CD4-positive, CD25-positive, alpha-beta regulatory T cell (primary cell): ENCODE results near the gene CEP20. TPM values are rescaled to one million over a fixed set of nuclear protein-coding genes. Genes with fewer than 3 reads are reported as not detected.
A peak's percentile ranks its signal among the peaks of the same experiment; 100 is the strongest.

Experiments used
- ATAC-seq, 2 donors: fragments of 150-1000 bp; cut with Tn5 transposase; one replicate each; pipeline ENCODE4 v1.10.0; 2021; ENCODE audit warnings: low read depth in 2 of 2, moderate number of reproducible peaks in 2 of 2, moderate library complexity in 1 of 2
- DNase-seq, 3 donors: peaks; one replicate each; pipeline versions ENCODE4 v3.0.0 to v3.0.0-alpha.2; 2012 to 2022; ENCODE audit warnings: mixed read lengths in 1 of 3
- H3K27ac ChIP-seq: one replicate; pipeline ENCODE4 v1.7.0; 2013; ENCODE audit warnings: mild to moderate bottlenecking, low read length; ENCODE audit not compliant: insufficient read depth, poor library complexity, severe bottlenecking
- H3K27me3 ChIP-seq: one replicate; pipeline ENCODE4 v1.7.0; 2013; ENCODE audit warnings: low read length; ENCODE audit not compliant: control insufficient read depth, insufficient read depth
- H3K36me3 ChIP-seq: one replicate; pipeline ENCODE4 v1.7.0; 2013; ENCODE audit warnings: mild to moderate bottlenecking, low read length, moderate library complexity; ENCODE audit not compliant: control insufficient read depth, insufficient read depth
- H3K4me1 ChIP-seq: 2 replicates; pipeline ENCODE4 v1.7.0; 2013; ENCODE audit warnings: mild to moderate bottlenecking, low read length; ENCODE audit not compliant: insufficient read depth, control insufficient read depth, poor library complexity, severe bottlenecking
- H3K4me3 ChIP-seq: one replicate; pipeline ENCODE4 v1.7.0; 2013; ENCODE audit warnings: low read depth, mild to moderate bottlenecking, low read length, moderate library complexity
- H3K9me3 ChIP-seq, 2 experiments: 1 replicate in 1 of 2; 2 replicates in 1 of 2; pipeline ENCODE4 v1.7.0; 2013; ENCODE audit warnings: low read length in 2 of 2, mild to moderate bottlenecking in 1 of 2, moderate library complexity in 1 of 2; ENCODE audit not compliant: control insufficient read depth in 2 of 2
- H3K27ac Mint-ChIP-seq, 3 donors: one replicate each; pipeline ENCODE4 v1.8.0; 2020 to 2022; ENCODE audit warnings: mild to moderate bottlenecking in 3 of 3, mixed read lengths in 3 of 3, moderate library complexity in 2 of 3
- H3K27me3 Mint-ChIP-seq: one replicate; pipeline ENCODE4 v1.8.0; 2022; ENCODE audit warnings: mild to moderate bottlenecking, mixed read lengths
- H3K36me3 Mint-ChIP-seq: one replicate; pipeline ENCODE4 v1.8.0; 2020; ENCODE audit warnings: mixed read lengths
- H3K4me1 Mint-ChIP-seq, 4 donors: one replicate each; pipeline ENCODE4 v1.8.0; 2020 to 2022; ENCODE audit warnings: mixed read lengths in 4 of 4, mild to moderate bottlenecking in 1 of 4
- H3K4me3 Mint-ChIP-seq, 4 donors: one replicate each; pipeline ENCODE4 v1.8.0; 2020 to 2022; ENCODE audit warnings: mild to moderate bottlenecking in 4 of 4, mixed read lengths in 4 of 4, moderate library complexity in 3 of 4
- H3K9me3 Mint-ChIP-seq, 7 donors: one replicate each; pipeline ENCODE4 v1.8.0; 2020 to 2022; ENCODE audit warnings: mixed read lengths in 7 of 7, mild to moderate bottlenecking in 3 of 7, moderate library complexity in 2 of 7
- polyA plus RNA-seq, 4 donors: library from polyadenylated mRNA; unstranded; fragments of 300-500 nt; fragmentation: Illumina TruSeq; gene quantifications; one replicate each; pipeline ENCODE4 v1.2.3, GENCODE V29; 2021
- total RNA-seq: library from RNA; stranded (reverse); gene quantifications from one replicate; pipeline ENCODE4 v1.2.3, GENCODE V29; 2022

The CEP20 gene
- total and polyA plus RNA-seq, 5 donors from 2014 or later, result 14.8 to 33.5 (median 31.3) TPM

DNA sequence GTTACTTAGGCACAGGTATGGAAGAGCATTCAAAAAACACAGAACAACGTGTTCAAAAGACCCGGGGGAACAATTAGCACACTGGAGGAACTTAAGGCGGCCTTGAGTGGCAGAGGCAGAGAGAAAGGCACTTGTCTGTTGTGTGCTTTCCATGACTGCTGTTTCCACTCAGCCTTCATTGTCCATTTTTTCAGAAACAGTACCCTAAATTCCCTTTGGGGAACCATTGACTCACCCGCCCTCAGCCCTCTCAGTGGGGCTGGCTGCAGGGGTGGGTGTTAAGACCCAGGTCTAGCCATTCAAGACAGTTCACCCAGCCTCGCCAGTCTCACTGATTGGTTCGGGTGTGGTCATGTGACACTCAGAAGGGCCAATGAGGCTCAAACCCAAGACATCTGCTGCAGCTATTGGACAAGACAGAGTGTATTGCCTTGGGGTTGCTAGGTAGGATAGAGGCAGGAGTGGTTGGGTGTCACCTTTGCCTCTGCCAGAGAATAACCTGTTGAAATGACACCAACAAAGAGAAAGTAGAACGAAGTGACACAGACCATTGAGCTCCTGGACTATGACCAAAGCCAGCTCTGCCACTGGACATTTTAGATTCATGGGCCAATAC lies 19.6 kb upstream of the CEP20 start:
- no peak overlapping the region for H3K27ac ChIP-seq
- Mint-ChIP-seq H3K4me3 (no peak overlapping the region), H3K27me3 (peaks cover 5% of the 10 kb centered on the region), H3K27ac (no peak overlapping the region), H3K9me3 (peaks cover 0 to 7% (median 1%) of the 10 kb centered on the region in 7 donors), H3K4me1 (peaks cover 4 to 16% (median 10%) of the 10 kb centered on the region in 4 donors), H3K36me3 (no peaks in the 10 kb centered on the region)
- H3K4me3 ChIP-seq, result no peak overlapping the region
- no peaks in the 10 kb centered on the region for H3K9me3 ChIP-seq
- H3K4me1 ChIP-seq, result peaks cover 10% of the 10 kb centered on the region
- H3K36me3 ChIP-seq, result no peaks in the 10 kb centered on the region
- DNase-seq (peak in 2 of 3 donors; percentile 7 to 66), ATAC-seq (peak; percentile 65 to 79)
- no peaks in the 10 kb centered on the region for H3K27me3 ChIP-seq

DNA sequence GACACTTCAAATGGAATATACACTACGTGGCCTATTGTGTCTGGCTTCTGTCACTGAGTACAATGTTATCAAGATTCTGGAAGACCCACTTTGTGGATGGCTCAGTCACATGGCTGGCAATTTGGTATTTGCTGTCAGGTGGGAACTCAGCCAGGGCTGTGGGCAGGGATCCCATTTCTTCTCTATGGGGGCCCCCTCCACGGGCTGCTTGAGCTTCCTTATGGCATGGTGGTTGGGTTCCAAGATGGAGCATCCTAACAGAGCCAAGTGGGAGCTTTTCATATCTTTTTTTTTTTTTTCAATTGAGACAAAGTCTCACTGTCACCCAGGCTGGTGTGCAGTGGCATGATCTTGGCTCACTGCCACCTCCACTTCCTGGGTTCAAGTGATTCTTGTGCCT lies 18.0 kb upstream of the CEP20 start:
- H3K27ac Mint-ChIP-seq, result no peak overlapping the region
- no peaks in the 10 kb centered on the region for H3K36me3 Mint-ChIP-seq
- Histone ChIP-seq H3K27me3 (no peaks in the 10 kb centered on the region), H3K36me3 (no peaks in the 10 kb centered on the region), H3K4me3 (no peak overlapping the region), H3K9me3 (no peaks in the 10 kb centered on the region), H3K4me1 (no peaks in the 10 kb centered on the region), H3K27ac (no peak overlapping the region)
- peaks cover 4% of the 10 kb centered on the region for H3K27me3 Mint-ChIP-seq
- H3K9me3 Mint-ChIP-seq, result peaks cover 0 to 6% (median 1%) of the 10 kb centered on the region in 7 donors
- DNase-seq, result no peak
- peaks cover 0 to 7% (median 3%) of the 10 kb centered on the region in 4 donors for H3K4me1 Mint-ChIP-seq
- no peak for ATAC-seq
- H3K4me3 Mint-ChIP-seq, result no peak overlapping the region

DNA sequence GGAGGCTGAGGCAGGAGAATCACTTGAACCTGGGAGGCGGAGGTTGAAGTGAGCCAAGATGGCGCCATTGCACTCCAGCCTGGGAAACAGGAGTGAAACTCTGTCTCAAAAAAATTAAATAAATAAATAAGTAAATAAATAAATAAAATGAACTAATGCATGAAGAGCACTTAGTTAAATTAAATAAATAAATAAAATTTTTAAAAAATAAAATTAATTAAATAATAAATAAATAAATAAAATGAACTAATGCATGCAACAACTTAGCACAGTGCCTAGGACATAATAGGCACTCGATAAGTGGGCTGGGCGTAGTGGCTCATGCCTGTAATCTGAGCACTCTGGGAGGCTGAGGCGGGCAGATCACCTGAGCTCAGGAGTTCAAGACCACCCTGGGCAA lies 15.6 kb upstream of the CEP20 start:
- Histone ChIP-seq H3K27me3 (no peaks in the 10 kb centered on the region), H3K36me3 (no peaks in the 10 kb centered on the region), H3K9me3 (no peaks in the 10 kb centered on the region), H3K4me3 (no peak overlapping the region), H3K27ac (no peak overlapping the region), H3K4me1 (no peaks in the 10 kb centered on the region)
- Mint-ChIP-seq H3K4me3 (peak overlapping the region in 1 of 4 donors; percentile 82), H3K27me3 (peaks cover 4% of the 10 kb centered on the region), H3K4me1 (peaks cover 0 to 6% (median 1%) of the 10 kb centered on the region in 4 donors), H3K9me3 (peaks cover 0 to 5% (median 0%) of the 10 kb centered on the region in 7 donors), H3K36me3 (no peaks in the 10 kb centered on the region), H3K27ac (no peak overlapping the region)
- no peak for ATAC-seq
- no peak for DNase-seq

DNA sequence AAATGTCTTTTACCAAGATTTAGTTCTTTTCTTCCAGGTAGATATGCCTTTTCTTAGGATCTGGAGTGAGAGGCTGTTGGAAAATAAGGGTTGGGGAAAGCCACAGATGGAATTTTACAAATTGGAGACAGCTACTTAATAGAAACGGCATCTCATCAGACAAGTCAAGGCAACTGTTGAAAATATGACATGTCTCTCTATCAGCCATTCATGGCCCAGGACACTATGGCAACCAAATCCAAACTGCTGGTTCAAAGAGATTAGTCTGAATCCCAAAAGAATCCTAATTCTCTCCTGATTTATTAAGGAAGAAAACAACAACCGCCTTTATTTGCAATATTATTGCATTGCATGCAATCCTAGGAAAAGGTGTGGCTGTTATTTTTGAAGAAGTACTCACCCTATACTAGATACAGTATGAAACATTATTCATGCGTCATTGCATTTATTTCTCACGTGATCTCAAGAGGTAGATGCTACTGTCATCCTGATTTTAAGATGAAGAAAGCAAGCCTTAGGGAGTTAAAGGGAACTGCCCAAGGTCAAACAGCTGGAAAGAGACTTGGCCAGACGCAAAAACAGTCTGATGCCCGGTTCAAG lies 12.6 kb upstream of the CEP20 start:
- Histone ChIP-seq H3K27me3 (no peaks in the 10 kb centered on the region), H3K4me3 (no peak overlapping the region), H3K27ac (no peak overlapping the region), H3K36me3 (no peaks in the 10 kb centered on the region), H3K9me3 (no peaks in the 10 kb centered on the region), H3K4me1 (no peaks in the 10 kb centered on the region)
- H3K36me3 Mint-ChIP-seq, result no peaks in the 10 kb centered on the region
- H3K9me3 Mint-ChIP-seq, result peaks cover 0 to 1% (median 0%) of the 10 kb centered on the region in 7 donors
- H3K4me3 Mint-ChIP-seq, result no peak overlapping the region
- DNase-seq (no peak), ATAC-seq (no peak)
- peaks cover 2 to 14% (median 7%) of the 10 kb centered on the region in 4 donors for H3K4me1 Mint-ChIP-seq
- no peak overlapping the region for H3K27ac Mint-ChIP-seq
- no peaks in the 10 kb centered on the region for H3K27me3 Mint-ChIP-seq

DNA sequence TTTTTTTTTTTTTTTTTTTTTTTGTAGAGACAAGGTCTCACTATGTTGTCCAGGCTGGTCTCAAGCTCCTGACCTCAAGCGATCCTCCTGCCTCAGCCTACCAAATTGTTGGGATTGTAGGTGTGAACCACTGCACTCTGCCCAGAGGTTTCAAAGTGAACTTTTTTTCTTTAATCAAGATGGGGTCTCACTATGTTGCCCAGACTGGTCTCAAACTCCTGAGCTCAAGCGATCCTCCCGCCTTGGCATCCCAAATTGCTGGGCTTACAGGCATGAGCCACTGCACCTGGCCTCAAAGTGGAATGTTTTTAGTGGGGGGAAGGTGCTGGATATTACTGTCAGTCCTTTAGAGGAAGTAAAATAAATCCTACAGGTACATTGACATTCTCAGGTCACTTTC lies 12.0 kb upstream of the CEP20 start:
- no peaks in the 10 kb centered on the region for H3K9me3 ChIP-seq
- Mint-ChIP-seq H3K36me3 (no peaks in the 10 kb centered on the region), H3K4me1 (peaks cover 2 to 14% (median 7%) of the 10 kb centered on the region in 4 donors), H3K4me3 (no peak overlapping the region), H3K9me3 (no peaks in the 10 kb centered on the region), H3K27me3 (no peaks in the 10 kb centered on the region), H3K27ac (no peak overlapping the region)
- H3K27me3 ChIP-seq, result no peaks in the 10 kb centered on the region
- no peak overlapping the region for H3K4me3 ChIP-seq
- ATAC-seq (no peak), DNase-seq (no peak)
- H3K27ac ChIP-seq, result no peak overlapping the region
- no peaks in the 10 kb centered on the region for H3K36me3 ChIP-seq
- no peaks in the 10 kb centered on the region for H3K4me1 ChIP-seq

DNA sequence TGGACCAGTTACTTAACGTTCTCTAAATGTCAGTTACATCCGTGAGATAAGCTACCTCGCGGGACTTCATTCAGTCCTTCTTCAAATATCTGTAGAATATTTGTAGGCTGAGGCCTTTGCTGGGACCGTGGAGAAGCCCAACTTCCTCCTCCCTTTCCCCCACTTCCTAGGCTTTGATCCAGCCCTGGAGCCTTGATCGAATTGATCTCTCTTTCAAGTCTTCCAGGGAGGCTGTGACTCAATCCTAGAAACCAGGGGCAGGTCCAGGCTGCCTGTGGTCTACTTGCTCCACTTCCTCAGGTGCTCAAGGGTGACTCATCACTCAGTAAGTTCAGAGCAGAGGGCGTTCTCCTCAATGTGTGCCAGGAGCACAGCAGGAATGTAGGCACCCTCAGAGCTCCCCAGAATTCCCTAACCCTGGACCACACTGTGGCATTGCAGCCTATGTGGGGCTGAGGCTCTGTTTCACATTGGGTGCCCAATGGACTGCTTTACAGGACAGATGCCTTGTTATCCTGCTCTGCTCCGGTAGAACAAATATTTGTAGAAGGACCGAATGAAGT lies 11.2 kb upstream of the CEP20 start:
- peak in 1 of 3 donors; percentile 70 for DNase-seq
- H3K36me3 Mint-ChIP-seq, result no peaks in the 10 kb centered on the region
- no peak overlapping the region for H3K27ac Mint-ChIP-seq
- Histone ChIP-seq H3K27me3 (no peaks in the 10 kb centered on the region), H3K4me3 (no peak overlapping the region), H3K4me1 (no peaks in the 10 kb centered on the region), H3K36me3 (no peaks in the 10 kb centered on the region), H3K9me3 (no peaks in the 10 kb centered on the region), H3K27ac (no peak overlapping the region)
- ATAC-seq, result peak; percentile 44 to 50
- peaks cover 2 to 14% (median 7%) of the 10 kb centered on the region in 4 donors for H3K4me1 Mint-ChIP-seq
- no peaks in the 10 kb centered on the region for H3K27me3 Mint-ChIP-seq
- no peaks in the 10 kb centered on the region for H3K9me3 Mint-ChIP-seq
- H3K4me3 Mint-ChIP-seq, result no peak overlapping the region

DNA sequence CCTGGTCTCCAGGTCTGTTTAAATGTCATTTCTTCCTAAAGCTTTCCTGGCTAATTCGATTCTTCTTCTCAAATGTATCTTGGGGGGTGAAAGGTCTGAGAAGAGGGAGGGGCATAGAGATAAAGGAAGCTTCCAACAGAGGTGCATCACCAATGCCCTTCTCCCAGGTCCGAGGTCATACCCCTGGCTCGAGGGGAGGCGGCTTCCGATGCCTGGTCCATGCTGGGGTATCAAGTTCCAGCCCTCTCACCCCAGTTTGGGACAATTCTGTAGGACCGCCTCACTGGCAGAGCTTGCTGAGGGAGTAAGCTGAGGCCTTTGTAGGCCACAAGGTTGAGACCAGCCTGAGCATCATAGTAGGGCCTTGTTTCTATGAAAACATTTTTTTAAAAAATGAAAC lies 10.3 kb upstream of the CEP20 start:
- Histone ChIP-seq H3K27me3 (no peaks in the 10 kb centered on the region), H3K9me3 (no peaks in the 10 kb centered on the region), H3K4me3 (no peak overlapping the region), H3K4me1 (no peaks in the 10 kb centered on the region), H3K27ac (no peak overlapping the region), H3K36me3 (no peaks in the 10 kb centered on the region)
- no peaks in the 10 kb centered on the region for H3K36me3 Mint-ChIP-seq
- ATAC-seq (no peak), DNase-seq (no peak)
- H3K27ac Mint-ChIP-seq, result peak overlapping the region in 1 of 3 donors; percentile 9
- H3K27me3 Mint-ChIP-seq, result no peaks in the 10 kb centered on the region
- H3K9me3 Mint-ChIP-seq, result no peaks in the 10 kb centered on the region
- H3K4me1 Mint-ChIP-seq, result peaks cover 2 to 14% (median 7%) of the 10 kb centered on the region in 4 donors
- H3K4me3 Mint-ChIP-seq, result no peak overlapping the region
